ENCODE measurements around the gene ZNF343.
A peak's percentile ranks its signal among the peaks of the same experiment; 100 is the strongest.

The ZNF343 gene

GRCh38 chr20:2470423-2471193, 38.1 kb downstream of the ZNF343 start, which contains the start of gene SNRPB:
TSS of gene SNRPB (minus strand) at chr20:2470789. CDS start at chr20:2470690, 99 bp downstream.
- peak; percentile 91 for DNase-seq

GRCh38 chr20:2469991-2470422, 38.7 kb downstream of the ZNF343 start:
- peak; percentile 42 for DNase-seq

GRCh38 chr20:2468581-2469407, 39.9 kb downstream of the ZNF343 start:
- DNase-seq: no peak

GRCh38 chr20:2467412-2467811, 41.3 kb downstream of the ZNF343 start:
- no peak for DNase-seq

- DNase-seq: no peak
Measured at GRCh38 chr20:2465100-2465499, 43.6 kb downstream of the ZNF343 start.

GRCh38 chr20:2463616-2464365, 44.9 kb downstream of the ZNF343 start:
- no peak for DNase-seq

- DNase-seq: no peak
Measured at GRCh38 chr20:2462484-2462883, 46.2 kb downstream of the ZNF343 start.

GRCh38 chr20:2460752-2461424, 47.8 kb downstream of the ZNF343 start:
- DNase-seq: no peak

GRCh38 chr20:2459981-2460751, 48.5 kb downstream of the ZNF343 start:
- no peak for DNase-seq

GRCh38 chr20:2458919-2459499, 49.7 kb downstream of the ZNF343 start:
- no peak for DNase-seq

- DNase-seq: no peak
Measured at GRCh38 chr20:2455771-2456497, 52.8 kb downstream of the ZNF343 start.

- DNase-seq: no peak
Measured at GRCh38 chr20:2453792-2454191, 54.9 kb downstream of the ZNF343 start.

- peak; percentile 61 for DNase-seq
Measured at GRCh38 chr20:2451939-2452732, 56.6 kb downstream of the ZNF343 start.

GRCh38 chr20:2451422-2451821, 57.3 kb downstream of the ZNF343 start:
- DNase-seq: no peak

GRCh38 chr20:2449386-2449785, 59.3 kb downstream of the ZNF343 start:
- DNase-seq: no peak

GRCh38 chr20:2446845-2447244, 61.9 kb downstream of the ZNF343 start:
- DNase-seq: no peak
